Natural killer cell (primary cell): Measurements from ENCODE around the gene CHL1. TPM values are rescaled to one million over a fixed set of nuclear protein-coding genes. Genes with fewer than 3 reads are reported as not detected.

Experiments
- ATAC-seq, 3 donors: fragments of 150-1000 bp in 2 of 3; fragments of 200-7000 bp in 1 of 3; cut with Tn5 transposase; 1 replicate in 1 of 3; 2 replicates in 2 of 3; pipeline ENCODE4 v1.10.0; 2021; ENCODE audit warnings: mild to moderate bottlenecking in 2 of 3, moderate library complexity in 2 of 3
- DNase-seq, 2 donors: peaks; one replicate each; pipeline versions ENCODE4 v3.0.0 to v3.0.0-alpha.2; 2013 to 2021; ENCODE audit warnings: mixed read lengths in 1 of 2
- H3K27ac ChIP-seq: one replicate; pipeline ENCODE4 v1.5.1; 2013; ENCODE audit warnings: mild to moderate bottlenecking, low read length
- H3K27me3 ChIP-seq: one replicate; pipeline ENCODE4 v1.6.1; 2013; ENCODE audit warnings: low read length; ENCODE audit not compliant: control insufficient read depth, insufficient read depth
- H3K36me3 ChIP-seq: one replicate; pipeline ENCODE4 v1.6.1; 2013; ENCODE audit warnings: low read length; ENCODE audit not compliant: control insufficient read depth, insufficient read depth
- H3K4me1 ChIP-seq: one replicate; pipeline ENCODE4 v1.6.1; 2013; ENCODE audit warnings: low read length; ENCODE audit not compliant: control insufficient read depth, insufficient read depth
- H3K4me3 ChIP-seq: one replicate; pipeline ENCODE4 v1.5.1; 2013; ENCODE audit warnings: low read length
- H3K9me3 ChIP-seq: one replicate; pipeline ENCODE4 v1.6.1; 2013; ENCODE audit warnings: low read length; ENCODE audit not compliant: control insufficient read depth, insufficient read depth
- H3K27ac Mint-ChIP-seq, 2 donors: one replicate each; pipeline ENCODE4 v1.8.0; 2022; ENCODE audit warnings: mild to moderate bottlenecking in 2 of 2, mixed read lengths in 2 of 2, moderate library complexity in 1 of 2
- H3K27me3 Mint-ChIP-seq, 2 donors: one replicate each; pipeline ENCODE4 v1.8.0; 2022; ENCODE audit warnings: low read depth in 2 of 2, mixed read lengths in 2 of 2
- H3K36me3 Mint-ChIP-seq: one replicate; pipeline ENCODE4 v1.8.0; 2022; ENCODE audit warnings: mixed read lengths
- H3K4me1 Mint-ChIP-seq, 2 donors: one replicate each; pipeline ENCODE4 v1.8.0; 2022; ENCODE audit warnings: mixed read lengths in 2 of 2
- H3K4me3 Mint-ChIP-seq: one replicate; pipeline ENCODE4 v1.8.0; 2022; ENCODE audit warnings: mild to moderate bottlenecking, moderate library complexity, mixed read lengths
- H3K9me3 Mint-ChIP-seq, 2 donors: one replicate each; pipeline ENCODE4 v1.8.0; 2022; ENCODE audit warnings: mixed read lengths in 2 of 2
- WGBS: methylation state at CpG from one replicate; pipeline ENCODE4 v1.1.7; 2013; ENCODE audit warnings: missing lambda C conversion rate; ENCODE audit not compliant: insufficient coverage; 5-methylcytosine and 5-hydroxymethylcytosine counted together
- intact Hi-C: fragments of 100-400 bp; cut with micrococcal nuclease; formaldehyde crosslinking; loops from one replicate; pipeline ENCODE4 v1.14.2; 2022
- total RNA-seq, 4 donors: library from RNA; stranded (reverse); fragments of 120-200 nt in 1 of 4; gene quantifications; one replicate each; pipeline versions ENCODE4 v1.2.3 to v1.2.4, GENCODE V29; 2013 to 2022
- TF ChIP-seq, protein P1 (sequence below): fragments of 200-600 bp; IDR thresholded peaks from one replicate; pipeline ENCODE4 v1.8.0; 2022; ENCODE audit warnings: antibody characterized with exemption

CHL1 gene
- total RNA-seq, 3 donors from 2014 or later (not counting 1 experiment from before 2014, with no cell fraction given) = not detected

DNA sequence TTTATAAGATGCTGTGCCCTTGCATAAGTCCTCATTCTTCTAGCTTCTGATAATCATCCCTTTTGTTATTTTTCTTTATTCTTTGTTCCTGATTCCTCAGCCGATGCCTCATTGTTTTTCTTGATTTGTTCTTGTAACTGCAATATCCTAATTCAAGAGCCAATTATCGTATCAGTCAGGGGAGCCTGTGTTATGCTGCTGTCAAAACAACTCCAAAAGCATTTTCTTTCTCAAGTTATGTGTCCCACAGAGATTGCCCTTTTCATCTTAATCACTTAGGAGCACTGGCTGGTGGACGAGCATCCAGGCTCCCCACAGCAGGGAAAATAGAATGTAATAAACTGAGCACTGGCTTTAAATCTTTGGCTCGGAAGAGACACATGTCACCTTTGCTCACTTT lies 207.3 kb downstream of the CHL1 start:
- no peaks in the 10 kb centered on the region for H3K27me3 ChIP-seq
- H3K27ac ChIP-seq = no peak overlapping the region
- Mint-ChIP-seq H3K9me3 (peaks cover 5 to 6% of the 10 kb centered on the region in 2 donors), H3K27me3 (no peaks in the 10 kb centered on the region), H3K36me3 (no peaks in the 10 kb centered on the region), H3K4me3 (no peak overlapping the region), H3K4me1 (no peaks in the 10 kb centered on the region), H3K27ac (no peak overlapping the region)
- TF ChIP-seq, protein P1, sequence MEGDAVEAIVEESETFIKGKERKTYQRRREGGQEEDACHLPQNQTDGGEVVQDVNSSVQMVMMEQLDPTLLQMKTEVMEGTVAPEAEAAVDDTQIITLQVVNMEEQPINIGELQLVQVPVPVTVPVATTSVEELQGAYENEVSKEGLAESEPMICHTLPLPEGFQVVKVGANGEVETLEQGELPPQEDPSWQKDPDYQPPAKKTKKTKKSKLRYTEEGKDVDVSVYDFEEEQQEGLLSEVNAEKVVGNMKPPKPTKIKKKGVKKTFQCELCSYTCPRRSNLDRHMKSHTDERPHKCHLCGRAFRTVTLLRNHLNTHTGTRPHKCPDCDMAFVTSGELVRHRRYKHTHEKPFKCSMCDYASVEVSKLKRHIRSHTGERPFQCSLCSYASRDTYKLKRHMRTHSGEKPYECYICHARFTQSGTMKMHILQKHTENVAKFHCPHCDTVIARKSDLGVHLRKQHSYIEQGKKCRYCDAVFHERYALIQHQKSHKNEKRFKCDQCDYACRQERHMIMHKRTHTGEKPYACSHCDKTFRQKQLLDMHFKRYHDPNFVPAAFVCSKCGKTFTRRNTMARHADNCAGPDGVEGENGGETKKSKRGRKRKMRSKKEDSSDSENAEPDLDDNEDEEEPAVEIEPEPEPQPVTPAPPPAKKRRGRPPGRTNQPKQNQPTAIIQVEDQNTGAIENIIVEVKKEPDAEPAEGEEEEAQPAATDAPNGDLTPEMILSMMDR = no peak
- intact Hi-C loops = no loop called here
- no peaks in the 10 kb centered on the region for H3K9me3 ChIP-seq
- WGBS = 84% methylated on average over 4 of the region's 4 CpGs
- H3K4me1 ChIP-seq = no peaks in the 10 kb centered on the region
- DNase-seq = no peak
- H3K4me3 ChIP-seq = no peak overlapping the region
- no peaks in the 10 kb centered on the region for H3K36me3 ChIP-seq
- no peak for ATAC-seq

DNA sequence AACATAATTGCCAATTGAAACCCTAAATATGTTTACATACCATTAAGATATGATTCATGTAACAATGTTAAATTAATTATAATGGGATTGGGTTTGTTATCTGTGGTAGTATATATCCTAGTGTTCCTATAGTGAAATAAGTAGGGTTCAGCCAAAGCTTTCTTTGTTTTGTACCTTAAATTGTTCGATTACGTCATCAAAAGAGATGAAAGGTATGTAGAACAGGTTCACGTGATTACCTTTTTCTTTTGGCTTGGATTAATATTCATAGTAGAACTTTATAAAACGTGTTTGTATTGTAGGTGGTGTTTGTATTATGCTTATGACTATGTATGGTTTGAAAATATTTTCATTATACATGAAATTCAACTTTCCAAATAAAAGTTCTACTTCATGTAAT lies 212.4 kb downstream of the CHL1 start:
- WGBS = 96% methylated on average over 3 of the region's 4 CpGs
- Mint-ChIP-seq H3K27ac (no peak overlapping the region), H3K4me3 (no peak overlapping the region), H3K36me3 (no peaks in the 10 kb centered on the region), H3K27me3 (no peaks in the 10 kb centered on the region), H3K9me3 (peaks cover 2 to 3% of the 10 kb centered on the region in 2 donors), H3K4me1 (no peaks in the 10 kb centered on the region)
- Histone ChIP-seq H3K9me3 (no peaks in the 10 kb centered on the region), H3K27me3 (no peaks in the 10 kb centered on the region), H3K4me1 (no peaks in the 10 kb centered on the region), H3K36me3 (no peaks in the 10 kb centered on the region), H3K27ac (no peak overlapping the region), H3K4me3 (no peak overlapping the region)
- no peak for DNase-seq
- TF ChIP-seq, protein P1 = no peak
- ATAC-seq = no peak
- intact Hi-C loops = no loop called here

DNA sequence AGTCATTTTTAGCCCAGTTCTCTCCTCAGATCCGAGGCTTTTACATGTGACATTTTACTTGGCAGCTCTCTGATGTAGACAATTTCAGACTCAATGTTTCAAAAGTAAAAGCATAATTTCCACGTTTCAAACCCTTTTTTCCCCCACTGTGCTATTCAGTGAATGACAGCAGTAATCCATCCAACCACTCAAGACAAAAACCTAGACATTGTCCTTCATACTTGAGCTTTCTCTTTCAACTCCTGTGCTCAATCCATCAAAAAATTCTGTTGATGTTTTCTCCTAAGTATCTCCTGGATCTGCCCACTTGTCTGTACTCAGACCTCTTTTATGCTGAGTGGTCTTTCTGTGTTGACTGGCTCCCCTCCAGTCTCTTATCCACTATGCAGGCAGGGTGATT lies 214.7 kb downstream of the CHL1 start:
- Mint-ChIP-seq H3K9me3 (peaks cover 2 to 3% of the 10 kb centered on the region in 2 donors), H3K27ac (no peak overlapping the region), H3K4me3 (no peak overlapping the region), H3K4me1 (no peaks in the 10 kb centered on the region), H3K36me3 (no peaks in the 10 kb centered on the region), H3K27me3 (no peaks in the 10 kb centered on the region)
- 24% methylated on average over 2 of the region's 2 CpGs for WGBS
- H3K9me3 ChIP-seq = no peaks in the 10 kb centered on the region
- H3K4me1 ChIP-seq = no peaks in the 10 kb centered on the region
- ATAC-seq (no peak), DNase-seq (no peak)
- TF ChIP-seq, protein P1 = no peak
- H3K27me3 ChIP-seq = no peaks in the 10 kb centered on the region
- no peak overlapping the region for H3K4me3 ChIP-seq
- intact Hi-C loops = no loop called here
- H3K36me3 ChIP-seq = no peaks in the 10 kb centered on the region
- H3K27ac ChIP-seq = no peak overlapping the region

DNA sequence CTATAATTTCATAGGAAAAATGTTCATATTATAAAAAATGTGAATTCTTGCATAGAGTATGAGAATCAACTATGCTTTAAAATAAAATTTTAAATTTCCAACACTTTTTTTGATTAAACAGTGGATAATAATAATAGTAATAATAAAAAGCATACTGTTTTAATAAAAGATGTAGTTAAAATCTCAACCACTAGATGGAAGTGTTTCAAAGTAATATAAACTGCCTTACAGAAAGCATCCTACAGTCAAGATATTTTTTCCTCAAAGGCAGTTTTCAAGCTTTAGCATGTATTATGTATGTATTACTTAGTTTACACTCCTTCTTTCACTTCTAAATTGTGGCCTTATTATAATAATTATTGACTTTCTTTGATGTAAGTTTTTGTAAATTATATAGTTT lies 217.5 kb downstream of the CHL1 start:
- ATAC-seq = no peak
- DNase-seq = no peak
- intact Hi-C loops = no loop called here
- Histone ChIP-seq H3K4me3 (no peak overlapping the region), H3K4me1 (no peaks in the 10 kb centered on the region), H3K36me3 (no peaks in the 10 kb centered on the region), H3K27me3 (no peaks in the 10 kb centered on the region), H3K27ac (no peak overlapping the region), H3K9me3 (no peaks in the 10 kb centered on the region)
- Mint-ChIP-seq H3K9me3 (peaks cover 6% of the 10 kb centered on the region in 2 donors), H3K27me3 (no peaks in the 10 kb centered on the region), H3K4me3 (no peak overlapping the region), H3K4me1 (no peaks in the 10 kb centered on the region), H3K36me3 (no peaks in the 10 kb centered on the region), H3K27ac (no peak overlapping the region)
- TF ChIP-seq, protein P1 = no peak
